Measurements from ENCODE around the gene KLHL29. TPM values are rescaled to one million over a fixed set of nuclear protein-coding genes. Genes with fewer than 3 reads are reported as not detected.

KLHL29 gene
- total RNA-seq, 1 experiment from 2014 or later: 6.4 TPM

- DNase-seq (ENCODE audit: low read depth, low spot score): no peak
- in situ Hi-C loops (cut with HindIII; ENCODE audit: low pct_unique_long_range_greater_than_20kb, low sequenced_read_pairs): no loop called here
These were observed 26.9 kb downstream of the KLHL29 start for GRCh38 chr2:23411752-23412431.

DNA sequence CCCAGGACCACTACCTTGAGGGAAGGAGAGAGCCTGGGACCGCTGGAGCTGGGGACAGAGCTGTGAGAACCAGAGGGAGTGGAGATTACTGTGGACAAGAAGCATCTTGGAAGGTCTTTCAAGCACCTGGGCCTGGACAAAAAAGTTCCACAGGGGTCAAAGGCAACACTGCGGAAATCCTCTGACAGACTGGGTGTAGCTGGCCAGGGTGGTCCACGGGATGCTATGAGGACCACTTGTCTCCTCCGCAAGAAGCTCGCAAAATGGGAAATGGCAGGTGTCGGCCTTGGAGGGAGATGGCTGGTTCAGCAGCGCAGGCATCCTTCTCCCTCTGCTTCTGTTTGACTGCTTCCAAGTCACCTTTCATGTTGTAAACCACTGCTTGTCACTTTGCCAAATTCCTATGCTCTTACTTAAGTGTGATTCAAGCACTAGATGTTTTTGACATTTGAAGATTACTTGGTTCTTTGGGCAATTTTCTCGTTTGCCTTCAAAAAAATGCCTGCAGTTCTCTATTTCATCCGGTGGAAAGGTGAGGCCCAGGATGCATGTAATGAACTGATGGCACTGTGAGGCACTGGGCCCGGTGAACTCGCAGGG, 27.7 kb downstream of the KLHL29 start:
- DNase-seq (ENCODE audit: low read depth, low spot score): no peak
- in situ Hi-C loops (cut with HindIII; ENCODE audit: low pct_unique_long_range_greater_than_20kb, low sequenced_read_pairs): no loop called here

DNA sequence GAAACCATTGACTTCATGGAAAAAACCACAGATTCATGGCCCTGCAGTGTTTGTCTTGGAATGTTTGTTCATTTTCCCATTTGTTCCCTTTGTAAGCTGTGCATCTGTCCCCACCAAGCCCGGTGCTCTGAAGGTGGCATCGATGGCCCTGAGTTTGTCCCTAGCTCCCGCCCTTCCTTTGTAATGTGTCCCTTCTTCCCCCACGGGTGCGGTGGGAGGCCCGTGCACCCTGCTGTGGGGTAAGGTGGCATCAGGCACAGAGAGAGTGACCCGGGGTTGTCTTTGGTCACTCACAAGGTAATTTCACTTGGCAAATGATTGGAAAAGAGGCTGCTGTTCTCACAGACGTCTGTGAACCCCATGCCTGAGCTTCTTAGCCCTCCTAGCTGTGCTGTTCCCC, 28.7 kb downstream of the KLHL29 start:
- DNase-seq (ENCODE audit: low read depth, low spot score): no peak
- in situ Hi-C loops (cut with HindIII; ENCODE audit: low pct_unique_long_range_greater_than_20kb, low sequenced_read_pairs): no loop called here

DNA sequence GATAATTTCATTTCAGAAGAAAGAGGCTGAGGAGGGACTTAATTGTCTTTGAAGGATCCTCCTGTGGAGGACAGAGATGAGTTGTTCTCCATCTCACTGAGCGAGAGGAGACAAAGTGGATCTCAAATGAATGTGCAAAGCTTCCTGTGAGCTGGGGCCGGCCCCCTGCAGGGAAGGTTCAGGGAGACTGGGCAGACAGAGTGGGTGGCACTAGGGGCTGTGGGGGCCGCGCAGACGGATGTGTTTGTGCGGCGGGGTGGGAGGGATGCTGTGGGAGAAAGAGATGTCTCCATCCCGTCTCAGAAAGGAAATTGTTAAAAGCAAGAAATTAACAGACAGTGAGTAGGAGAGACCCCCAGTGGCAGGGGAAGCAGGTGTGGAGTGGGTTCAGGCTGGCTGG, 29.1 kb downstream of the KLHL29 start:
- in situ Hi-C loops (cut with HindIII; ENCODE audit: low pct_unique_long_range_greater_than_20kb, low sequenced_read_pairs): no loop called here
- DNase-seq (ENCODE audit: low read depth, low spot score): no peak

GRCh38 chr2:23414871-23415270, 29.9 kb downstream of the KLHL29 start:
- peak; percentile 67 for DNase-seq (ENCODE audit: low read depth, low spot score)
- in situ Hi-C loops (cut with HindIII; ENCODE audit: low pct_unique_long_range_greater_than_20kb, low sequenced_read_pairs): no loop called here

DNA sequence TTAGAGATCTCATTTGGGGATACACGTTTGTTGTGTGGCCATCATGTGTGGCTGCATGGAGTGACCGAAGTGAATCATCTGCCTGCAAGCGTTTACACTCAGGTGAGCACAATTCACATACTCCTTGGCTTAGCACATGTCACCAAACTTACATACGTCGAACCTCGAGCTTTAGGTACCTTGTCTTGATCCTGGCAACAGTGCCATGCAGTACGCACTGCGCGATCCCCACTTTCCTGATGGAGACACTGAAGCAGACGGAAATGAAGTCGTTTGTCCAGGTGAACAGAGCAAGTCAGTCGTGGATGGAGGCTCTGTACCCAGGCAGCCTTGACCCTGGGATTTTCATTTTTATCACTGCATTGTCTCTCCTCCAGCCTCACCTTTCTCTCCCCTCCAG, 32.3 kb downstream of the KLHL29 start:
- in situ Hi-C loops (cut with HindIII; ENCODE audit: low pct_unique_long_range_greater_than_20kb, low sequenced_read_pairs): no loop called here
- DNase-seq (ENCODE audit: low read depth, low spot score): no peak

DNA sequence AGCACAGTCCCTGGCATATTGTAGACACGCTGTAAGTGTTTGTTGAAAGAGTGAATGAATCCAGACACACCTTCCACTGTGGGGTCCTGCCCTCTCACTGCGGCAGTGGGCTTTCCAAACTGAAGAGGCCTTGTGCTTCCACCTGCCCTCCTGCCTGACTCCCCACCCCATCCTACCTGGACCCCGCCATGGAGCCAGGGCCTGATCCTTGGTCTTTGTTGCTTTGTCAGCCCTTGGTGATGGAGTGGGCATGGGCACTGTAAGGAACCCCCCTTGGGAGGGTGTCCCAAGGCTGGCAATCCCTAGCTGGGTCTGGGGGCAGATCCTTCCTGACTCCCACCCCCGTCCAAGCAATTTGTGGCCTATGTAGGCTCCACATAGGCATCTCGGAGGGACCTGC, 33.1 kb downstream of the KLHL29 start:
- in situ Hi-C loops (cut with HindIII; ENCODE audit: low pct_unique_long_range_greater_than_20kb, low sequenced_read_pairs): no loop called here
- no peak for DNase-seq (ENCODE audit: low read depth, low spot score)

- DNase-seq (ENCODE audit: low read depth, low spot score): no peak
- in situ Hi-C loops (cut with HindIII; ENCODE audit: low pct_unique_long_range_greater_than_20kb, low sequenced_read_pairs): no loop called here
These were observed 33.5 kb downstream of the KLHL29 start for GRCh38 chr2:23418461-23418911.

DNA sequence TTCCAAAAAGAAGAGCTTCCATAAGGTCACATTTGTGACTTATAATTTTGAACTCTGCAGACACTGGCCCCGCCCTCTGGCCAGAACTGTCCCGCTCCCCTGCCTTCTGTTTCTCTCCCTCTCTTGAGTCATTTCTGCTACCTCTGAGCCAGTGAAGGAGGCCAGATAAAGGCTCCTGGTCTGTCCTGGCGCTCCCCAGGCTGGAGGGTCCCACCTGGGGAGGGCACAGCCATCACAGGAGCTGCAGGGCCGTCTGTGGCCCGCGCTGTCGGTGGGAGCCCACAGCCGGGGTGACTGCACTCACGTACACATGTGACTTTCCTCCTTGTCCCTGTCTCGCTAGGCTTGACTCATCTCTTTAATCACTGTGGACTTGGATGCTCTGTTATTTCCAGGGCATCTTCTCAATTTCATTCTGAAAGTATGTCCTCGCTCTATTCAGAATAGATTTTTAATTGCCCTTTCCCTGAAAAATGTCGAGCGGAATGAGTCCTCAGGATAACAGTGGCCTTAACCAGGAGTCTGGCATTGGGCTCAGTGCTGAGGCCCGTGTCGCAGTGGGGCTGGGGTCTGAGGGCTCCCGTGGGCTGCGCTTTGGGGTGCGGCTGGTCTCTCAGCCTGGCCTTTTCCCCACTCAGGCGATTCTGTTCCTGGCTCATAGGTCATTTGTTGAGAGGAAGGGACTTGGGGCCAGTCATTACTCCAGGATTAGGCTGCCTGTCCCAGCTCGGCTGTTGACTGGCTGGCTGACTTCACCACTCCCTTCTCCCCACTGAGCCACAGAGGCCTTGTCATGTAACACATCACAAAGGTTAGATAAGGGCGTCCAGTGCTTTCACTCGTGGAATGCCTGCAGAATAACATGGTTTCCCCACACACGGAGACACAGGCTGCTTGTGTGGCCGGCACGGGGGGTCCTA, 34.5 kb downstream of the KLHL29 start:
- no peak for DNase-seq (ENCODE audit: low read depth, low spot score)
- in situ Hi-C loops (cut with HindIII; ENCODE audit: low pct_unique_long_range_greater_than_20kb, low sequenced_read_pairs): no loop called here

DNA sequence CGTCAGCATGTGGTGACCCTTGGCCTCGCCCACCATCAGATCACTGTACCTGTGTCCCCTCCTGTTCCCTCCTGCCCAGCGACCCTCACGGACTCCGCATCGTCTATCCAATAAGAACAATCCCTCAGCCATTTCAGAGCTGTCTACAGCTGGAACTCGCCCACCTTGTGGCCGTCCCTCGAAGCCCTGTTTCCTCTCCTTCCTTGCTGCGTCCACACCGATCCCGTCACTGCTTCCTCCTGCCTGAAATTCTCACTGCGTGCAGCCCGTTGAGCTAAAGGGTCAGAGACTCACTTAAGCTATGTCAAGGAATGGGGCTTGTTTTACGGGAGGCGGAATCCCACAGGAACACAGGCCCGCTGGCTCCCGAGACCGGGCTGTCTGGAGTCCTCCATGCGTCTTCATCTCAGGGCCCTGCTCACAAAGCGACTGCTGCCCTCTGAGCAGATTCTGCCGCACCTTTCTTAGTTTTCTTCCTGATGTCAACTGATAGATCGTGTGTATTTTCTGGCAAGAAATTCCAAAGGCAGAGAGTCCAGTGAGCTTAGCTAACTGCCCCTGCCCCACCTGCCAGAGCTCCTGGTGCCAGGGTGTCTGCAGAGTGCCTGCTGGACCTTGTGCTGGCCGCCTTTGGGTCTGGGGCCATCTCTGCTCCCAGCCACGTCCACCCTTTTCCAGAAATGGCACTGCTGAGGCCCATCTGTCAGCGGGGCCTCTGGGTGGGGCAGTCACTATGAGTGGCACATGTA, 35.3 kb downstream of the KLHL29 start:
- in situ Hi-C loops (cut with HindIII; ENCODE audit: low pct_unique_long_range_greater_than_20kb, low sequenced_read_pairs): no loop called here
- no peak for DNase-seq (ENCODE audit: low read depth, low spot score)

GRCh38 chr2:23420840-23421476, 36.0 kb downstream of the KLHL29 start:
- DNase-seq (ENCODE audit: low read depth, low spot score): no peak

DNA sequence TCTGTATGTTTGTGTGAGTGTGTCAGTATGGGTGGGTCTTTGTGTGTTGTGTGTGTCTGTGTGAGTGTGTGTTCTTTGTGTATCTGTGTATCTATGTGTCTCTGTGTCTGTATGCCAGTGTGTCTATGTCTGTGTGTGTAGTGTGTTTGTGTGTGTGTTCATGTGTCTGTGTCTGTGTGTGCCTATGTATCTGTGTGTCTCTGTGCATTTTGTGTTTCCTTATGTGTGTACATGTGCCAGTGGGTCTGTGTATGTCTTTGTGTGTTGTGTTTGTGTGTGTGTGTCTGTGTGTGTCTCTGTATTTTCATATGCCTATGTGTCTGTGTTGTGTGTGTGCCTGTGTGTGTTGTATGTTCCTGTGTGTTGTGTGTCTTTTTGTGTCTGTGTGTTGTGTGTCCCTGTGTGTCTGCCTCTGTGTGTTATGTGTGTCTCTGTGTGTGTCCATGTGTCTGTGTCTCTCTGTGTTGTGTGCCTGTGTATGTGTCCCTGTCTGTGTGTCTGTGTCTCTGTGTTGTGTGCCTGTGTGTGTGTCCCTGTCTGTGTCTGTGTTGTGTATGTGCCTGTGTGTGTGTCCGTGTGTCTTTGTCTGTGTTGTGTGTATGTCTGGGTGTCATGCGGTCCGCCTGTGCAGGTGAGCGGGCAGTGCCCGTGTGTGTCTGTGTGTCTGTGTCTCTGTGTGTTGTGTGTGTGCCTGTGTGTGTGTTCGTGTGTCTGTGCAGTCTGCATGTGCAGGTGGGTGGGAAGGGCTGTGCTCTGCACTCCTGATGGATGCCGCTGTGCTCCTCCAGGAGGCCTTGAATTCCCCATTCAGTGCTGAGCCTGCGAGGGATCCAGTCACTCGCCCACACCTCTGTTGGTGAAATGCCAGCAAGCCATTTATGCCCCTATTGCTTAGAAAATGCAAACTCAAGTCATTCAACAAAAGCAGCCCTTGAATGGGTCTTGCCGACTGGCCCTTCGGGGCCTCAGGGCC, 37.4 kb downstream of the KLHL29 start:
- DNase-seq (ENCODE audit: low read depth, low spot score): no peak
- in situ Hi-C loops (cut with HindIII; ENCODE audit: low pct_unique_long_range_greater_than_20kb, low sequenced_read_pairs): no loop called here

More at GRCh38 chr2:23420840-23421476, 36.0 kb downstream of the KLHL29 start:
- in situ Hi-C loops (cut with HindIII; ENCODE audit: low pct_unique_long_range_greater_than_20kb, low sequenced_read_pairs): no loop called here

GRCh38 chr2:23423062-23423872, 38.3 kb downstream of the KLHL29 start:
- in situ Hi-C loops (cut with HindIII; ENCODE audit: low pct_unique_long_range_greater_than_20kb, low sequenced_read_pairs): no loop called here
- no peak for DNase-seq (ENCODE audit: low read depth, low spot score)

- in situ Hi-C loops (cut with HindIII; ENCODE audit: low pct_unique_long_range_greater_than_20kb, low sequenced_read_pairs): no loop called here
- DNase-seq (ENCODE audit: low read depth, low spot score): no peak
These were observed 39.1 kb downstream of the KLHL29 start for GRCh38 chr2:23423873-23424680.

DNA sequence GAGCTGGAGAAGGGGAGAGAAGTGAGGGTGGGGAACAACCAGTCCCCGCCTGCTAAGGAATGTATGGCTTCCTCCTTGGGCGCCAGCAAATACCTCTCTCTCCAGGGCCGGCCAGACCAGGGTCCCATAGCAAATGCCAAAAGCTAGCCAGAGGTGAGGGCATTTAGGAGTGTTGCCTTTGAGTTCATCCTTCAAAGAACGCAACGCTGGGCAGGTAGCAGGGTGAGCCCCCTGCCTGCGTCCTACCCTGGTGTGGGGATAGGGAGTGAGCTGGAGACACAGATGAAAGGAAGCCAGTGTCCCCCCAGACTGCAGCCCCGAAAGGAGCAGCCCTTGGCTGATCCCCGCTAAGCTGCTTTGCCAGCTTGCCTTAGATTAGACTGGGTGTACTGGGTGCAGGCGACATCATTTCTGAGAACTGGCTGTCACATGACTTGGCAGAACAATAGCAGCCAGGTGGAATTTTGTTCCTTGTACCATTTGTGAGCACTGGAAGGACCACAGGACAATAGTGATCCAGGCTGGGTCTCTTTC, 40.4 kb downstream of the KLHL29 start:
- DNase-seq (ENCODE audit: low read depth, low spot score): no peak
- in situ Hi-C loops (cut with HindIII; ENCODE audit: low pct_unique_long_range_greater_than_20kb, low sequenced_read_pairs): no loop called here

Data from SK-MEL-5 (cell line).